Neural cell (in vitro differentiated cells): ENCODE data around the gene TK2. TPM values are rescaled to one million over a fixed set of nuclear protein-coding genes. Genes with fewer than 3 reads are reported as not detected.
"Not testable (repeated sequence)": the region's sequence is repeated elsewhere in the genome, so short reads cannot be mapped to it uniquely, and the experiment has no call there.

Experiments
- H2AFZ ChIP-seq: fragments of 200-600, 300-800 bp; sonication (generic), shearing (Covaris generic); 2 replicates; pipeline ENCODE4 v1.6.0; 2014; ENCODE audit warnings: low read depth, mild to moderate bottlenecking, antibody characterized with exemption, low read length, moderate library complexity
- H3F3A ChIP-seq: fragments of 200-600 bp; shearing (Covaris generic); 2 replicates; pipeline ENCODE4 v1.6.1; 2016; ENCODE audit warnings: mild to moderate bottlenecking, moderate library complexity, mixed read lengths, antibody characterized with exemption, low read length; ENCODE audit not compliant: insufficient read depth, poor library complexity, severe bottlenecking
- H3K27ac ChIP-seq: fragments of 200-600, 300-800 bp; sonication (generic), shearing (Covaris generic); 2 replicates; pipeline ENCODE4 v1.5.1; 2014; ENCODE audit warnings: mild to moderate bottlenecking, low read length, moderate library complexity
- H3K27me3 ChIP-seq: fragments of 300-800, 200-600 bp; sonication (generic), shearing (Covaris generic); 2 replicates; pipeline ENCODE4 v1.6.0; 2014; ENCODE audit warnings: mild to moderate bottlenecking, low read depth, low read length, moderate library complexity; ENCODE audit not compliant: insufficient read depth
- H3K36me3 ChIP-seq: fragments of 300-800, 200-600 bp; sonication (generic), shearing (Covaris generic); 2 replicates; pipeline ENCODE4 v1.5.1; 2014; ENCODE audit warnings: mild to moderate bottlenecking, antibody characterized with exemption, low read length, moderate library complexity; ENCODE audit not compliant: insufficient read depth
- H3K4me2 ChIP-seq: fragments of 300-800, 200-600 bp; sonication (generic), shearing (Covaris generic); 2 replicates; pipeline ENCODE4 v1.6.0; 2014; ENCODE audit warnings: mild to moderate bottlenecking, low read length
- H3K4me3 ChIP-seq: fragments of 300-800, 200-600 bp; sonication (generic), shearing (Covaris generic); 2 replicates; pipeline ENCODE4 v1.5.1; 2014; ENCODE audit warnings: mild to moderate bottlenecking, low read length, moderate library complexity
- H3K79me2 ChIP-seq: fragments of 200-600 bp; shearing (Covaris generic); replicated peaks from 2 replicates; pipeline ENCODE4 v1.6.0; 2014; ENCODE audit warnings: mild to moderate bottlenecking, low read length, moderate library complexity; ENCODE audit not compliant: insufficient read depth
- H3K9ac ChIP-seq: fragments of 300-800, 200-600 bp; sonication (generic), shearing (Covaris generic); 2 replicates; pipeline ENCODE4 v1.6.1; 2016; ENCODE audit warnings: mild to moderate bottlenecking, low read length, mixed read lengths
- H3K9me2 ChIP-seq: fragments of 200-600 bp; shearing (Covaris generic); 2 replicates; pipeline ENCODE4 v1.6.1; 2016; ENCODE audit warnings: mild to moderate bottlenecking, low read length, mixed read lengths; ENCODE audit not compliant: insufficient read depth
- H3K9me3 ChIP-seq: fragments of 200-600, 300-800 bp; sonication (generic), shearing (Covaris generic); 2 replicates; pipeline ENCODE4 v1.6.1; 2016; ENCODE audit warnings: mild to moderate bottlenecking, mixed run types, low read length, moderate library complexity, mixed read lengths
- H4K20me1 ChIP-seq: fragments of 200-600 bp; shearing (Covaris generic); 2 replicates; pipeline ENCODE4 v1.6.1; 2016; ENCODE audit warnings: mild to moderate bottlenecking, mixed run types; ENCODE audit not compliant: insufficient read depth
- EP300 ChIP-seq: fragments of 450-650 bp; conservative IDR thresholded peaks from 2 replicates; pipeline ENCODE4 v1.6.1; 2014; ENCODE audit warnings: antibody characterized with exemption, mild to moderate bottlenecking, moderate library complexity; ENCODE audit not compliant: poor library complexity, severe bottlenecking
- EZH2 ChIP-seq: fragments of 200-600, 300-800 bp; shearing (Covaris generic), sonication (generic); IDR thresholded peaks from 2 replicates; pipeline ENCODE4 v1.6.1; 2014; ENCODE audit warnings: antibody characterized with exemption, low read length, borderline replicate concordance, mild to moderate bottlenecking; ENCODE audit not compliant: insufficient read depth, poor library complexity, severe bottlenecking
- MXI1 ChIP-seq: fragments of 450-650 bp; conservative IDR thresholded peaks from 2 replicates; pipeline ENCODE4 v1.6.1; 2014; ENCODE audit warnings: antibody characterized with exemption, mild to moderate bottlenecking; ENCODE audit not compliant: poor library complexity, severe bottlenecking
- POLR2AphosphoS5 ChIP-seq: IDR thresholded peaks from 2 replicates; pipeline ENCODE4 v1.6.1; 2012
- RAD21 ChIP-seq: fragments of 450-650 bp; conservative IDR thresholded peaks from 2 replicates; pipeline ENCODE4 v1.6.1; 2014; ENCODE audit warnings: antibody characterized with exemption, mild to moderate bottlenecking, moderate library complexity
- REST ChIP-seq: IDR thresholded peaks from 2 replicates; pipeline ENCODE4 v1.6.1; 2012; ENCODE audit warnings: borderline replicate concordance
- SMC3 ChIP-seq: fragments of 450-650 bp; conservative IDR thresholded peaks from 2 replicates; pipeline ENCODE4 v1.6.1; 2014; ENCODE audit warnings: antibody characterized with exemption, mild to moderate bottlenecking, moderate library complexity; ENCODE audit not compliant: poor library complexity
- TAF1 ChIP-seq: IDR thresholded peaks from 2 replicates; pipeline ENCODE4 v1.6.1; 2012; ENCODE audit warnings: low read depth
- polyA plus RNA-seq: library from polyadenylated mRNA; depleted of rRNA; stranded (reverse); fragments of >200 nt; gene quantifications from 2 replicates; pipeline ENCODE4 v1.2.3, GENCODE V29; 2014
- TF ChIP-seq, protein P1 (sequence below): fragments of 450-650 bp; IDR thresholded peaks from 2 replicates; pipeline ENCODE4 v1.5.1; 2014; ENCODE audit warnings: antibody characterized with exemption, mild to moderate bottlenecking, moderate library complexity; ENCODE audit not compliant: poor library complexity, severe bottlenecking

Gene TK2
- polyA plus RNA-seq, 1 donor from 2014 or later: 15.9 TPM

GRCh38 chr16:66497921-66498320, 52.0 kb downstream of the TK2 start:
- H2AFZ ChIP-seq, H3K36me3 ChIP-seq, H3K27me3 ChIP-seq, H3K9me3 ChIP-seq, H3K79me2 ChIP-seq, H3K27ac ChIP-seq, H3K4me3 ChIP-seq, H4K20me1 ChIP-seq, H3K9me2 ChIP-seq, H3K4me2 ChIP-seq, H3F3A ChIP-seq, H3K9ac ChIP-seq: not testable (repeated sequence)

DNA sequence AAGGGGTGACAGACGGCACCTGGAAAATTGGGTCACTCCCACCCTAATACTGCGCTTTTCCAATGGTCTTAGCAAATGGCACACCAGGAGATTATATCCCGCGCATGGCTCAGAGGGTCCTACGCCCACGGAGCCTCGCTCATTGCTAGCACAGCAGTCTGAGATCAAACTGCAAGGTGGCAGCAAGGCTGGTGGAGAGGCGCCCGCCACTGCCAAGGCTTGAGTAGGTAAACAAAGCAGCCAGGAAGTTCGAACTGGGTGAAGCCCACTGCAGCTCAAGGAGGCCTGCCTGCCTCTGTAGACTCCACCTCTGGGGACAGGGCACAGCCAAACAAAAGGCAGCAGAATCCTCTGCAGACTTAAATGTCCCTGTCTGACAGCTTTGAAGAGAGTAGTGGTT, 53.7 kb downstream of the TK2 start:
- H2AFZ ChIP-seq, H3K9me2 ChIP-seq, H3K4me3 ChIP-seq, H3K36me3 ChIP-seq, H3F3A ChIP-seq, H3K9me3 ChIP-seq, H3K4me2 ChIP-seq, H4K20me1 ChIP-seq, H3K27ac ChIP-seq, H3K9ac ChIP-seq, H3K27me3 ChIP-seq, H3K79me2 ChIP-seq: not testable (repeated sequence)

- H4K20me1 ChIP-seq: no peaks in the 10 kb centered on the region
- no peaks in the 10 kb centered on the region for H3F3A ChIP-seq
- no peak for TF ChIP-seq POLR2AphosphoS5
- TF ChIP-seq TAF1: no peak
- TF ChIP-seq REST: no peak
- TF ChIP-seq SMC3: no peak
- TF ChIP-seq, protein P1, sequence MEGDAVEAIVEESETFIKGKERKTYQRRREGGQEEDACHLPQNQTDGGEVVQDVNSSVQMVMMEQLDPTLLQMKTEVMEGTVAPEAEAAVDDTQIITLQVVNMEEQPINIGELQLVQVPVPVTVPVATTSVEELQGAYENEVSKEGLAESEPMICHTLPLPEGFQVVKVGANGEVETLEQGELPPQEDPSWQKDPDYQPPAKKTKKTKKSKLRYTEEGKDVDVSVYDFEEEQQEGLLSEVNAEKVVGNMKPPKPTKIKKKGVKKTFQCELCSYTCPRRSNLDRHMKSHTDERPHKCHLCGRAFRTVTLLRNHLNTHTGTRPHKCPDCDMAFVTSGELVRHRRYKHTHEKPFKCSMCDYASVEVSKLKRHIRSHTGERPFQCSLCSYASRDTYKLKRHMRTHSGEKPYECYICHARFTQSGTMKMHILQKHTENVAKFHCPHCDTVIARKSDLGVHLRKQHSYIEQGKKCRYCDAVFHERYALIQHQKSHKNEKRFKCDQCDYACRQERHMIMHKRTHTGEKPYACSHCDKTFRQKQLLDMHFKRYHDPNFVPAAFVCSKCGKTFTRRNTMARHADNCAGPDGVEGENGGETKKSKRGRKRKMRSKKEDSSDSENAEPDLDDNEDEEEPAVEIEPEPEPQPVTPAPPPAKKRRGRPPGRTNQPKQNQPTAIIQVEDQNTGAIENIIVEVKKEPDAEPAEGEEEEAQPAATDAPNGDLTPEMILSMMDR: no peak
- TF ChIP-seq RAD21: no peak
- no peak for TF ChIP-seq EP300
- TF ChIP-seq MXI1: no peak
- TF ChIP-seq EZH2: no peak
- no peaks in the 10 kb centered on the region for H3K36me3 ChIP-seq
- H3K9me3 ChIP-seq: no peaks in the 10 kb centered on the region
- no peaks in the 10 kb centered on the region for H3K9me2 ChIP-seq
- no peak overlapping the region for H3K4me3 ChIP-seq
- no peak overlapping the region for H3K4me2 ChIP-seq
- no peak overlapping the region for H2AFZ ChIP-seq
- H3K27me3 ChIP-seq: no peaks in the 10 kb centered on the region
- no peak overlapping the region for H3K9ac ChIP-seq
- no peak overlapping the region for H3K27ac ChIP-seq
- no peaks in the 10 kb centered on the region for H3K79me2 ChIP-seq
Measured at GRCh38 chr16:66495440-66495839, 54.5 kb downstream of the TK2 start.
